KOPT-K1 (cell line): ENCODE measurements around the gene NELFB.
"Not testable (repeated sequence)": the region's sequence is repeated elsewhere in the genome, so short reads cannot be mapped to it uniquely, and the experiment has no call there.

Experiments
- H3K27ac ChIP-seq: fragments of 200-600 bp; sonication (generic); 2 replicates; pipeline ENCODE4 v1.5.1; 2016; ENCODE audit warnings: antibody characterized with exemption, mild to moderate bottlenecking, low read depth, low read length; ENCODE audit not compliant: poor library complexity, severe bottlenecking
- H3K36me3 ChIP-seq: fragments of 200-600 bp; sonication (generic); 2 replicates; pipeline ENCODE4 v1.5.1; 2017; ENCODE audit warnings: antibody characterized with exemption, mild to moderate bottlenecking, low read length, moderate library complexity; ENCODE audit not compliant: insufficient read depth
- H3K9me3 ChIP-seq: fragments of 200-600 bp; sonication (generic); 2 replicates; pipeline ENCODE4 v1.5.1; 2017; ENCODE audit warnings: antibody characterized with exemption, low read length, mild to moderate bottlenecking; ENCODE audit not compliant: insufficient read depth, poor library complexity, severe bottlenecking

The NELFB gene

GRCh38 chr9:137237759-137238726 lies 17.1 kb upstream of the NELFB start:
- peaks cover 12% of the 10 kb centered on the region for H3K36me3 ChIP-seq
- H3K27ac ChIP-seq: no peak overlapping the region

GRCh38 chr9:137239541-137240200 lies 15.5 kb upstream of the NELFB start:
- Histone ChIP-seq H3K36me3 (peaks cover 23% of the 10 kb centered on the region), H3K27ac (peak overlapping the region; percentile 92)
- not testable (repeated sequence) for H3K9me3 ChIP-seq

More at GRCh38 chr9:137237759-137238726, 17.1 kb upstream of the NELFB start:
- H3K9me3 ChIP-seq: no peaks in the 10 kb centered on the region

DNA sequence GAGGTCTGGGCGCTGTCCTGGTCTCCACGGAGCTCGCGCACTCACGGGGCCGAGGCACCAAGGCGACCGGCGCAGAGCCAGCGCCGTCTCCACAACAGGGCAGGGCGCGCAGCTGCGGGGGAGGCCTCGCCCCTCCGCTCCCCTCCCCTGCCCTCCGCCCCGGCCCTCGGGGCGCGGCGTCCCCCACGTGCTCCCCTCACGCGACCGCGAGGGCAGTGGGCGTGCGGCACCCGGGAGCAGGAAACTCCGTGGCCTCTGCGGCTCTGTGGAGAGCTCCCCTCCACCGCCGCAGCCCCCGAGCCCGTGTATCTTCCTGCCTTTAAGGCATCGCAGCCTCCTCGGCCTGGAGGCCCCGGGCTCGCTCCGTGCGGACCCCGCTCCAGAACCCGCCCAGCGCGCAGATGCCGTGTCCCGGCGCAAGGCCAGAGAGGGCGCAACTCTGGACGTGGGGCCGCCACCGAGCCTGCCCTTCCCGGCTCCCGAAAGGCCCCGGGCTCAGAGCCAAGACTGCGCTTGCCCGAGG lies 14.7 kb upstream of the NELFB start:
- H3K9me3 ChIP-seq: no peaks in the 10 kb centered on the region
- H3K36me3 ChIP-seq: peaks cover 23% of the 10 kb centered on the region
- H3K27ac ChIP-seq: peak overlapping the region; percentile 92

- Histone ChIP-seq H3K36me3 (peaks cover 23% of the 10 kb centered on the region), H3K9me3 (no peaks in the 10 kb centered on the region), H3K27ac (peak within 1 kb of the TSS; percentile 92)
Observed at GRCh38 chr9:137240841-137241489, 14.2 kb upstream of the NELFB start, which contains the start of gene TUBB4B. TUBB4B (plus strand) TSS chr9:137241287; CDS start chr9:137241361, 74 bp downstream.

GRCh38 chr9:137241490-137242268 lies 13.4 kb upstream of the NELFB start:
- peaks cover 23% of the 10 kb centered on the region for H3K36me3 ChIP-seq
- no peaks in the 10 kb centered on the region for H3K9me3 ChIP-seq
- H3K27ac ChIP-seq: peak overlapping the region; percentile 71

DNA sequence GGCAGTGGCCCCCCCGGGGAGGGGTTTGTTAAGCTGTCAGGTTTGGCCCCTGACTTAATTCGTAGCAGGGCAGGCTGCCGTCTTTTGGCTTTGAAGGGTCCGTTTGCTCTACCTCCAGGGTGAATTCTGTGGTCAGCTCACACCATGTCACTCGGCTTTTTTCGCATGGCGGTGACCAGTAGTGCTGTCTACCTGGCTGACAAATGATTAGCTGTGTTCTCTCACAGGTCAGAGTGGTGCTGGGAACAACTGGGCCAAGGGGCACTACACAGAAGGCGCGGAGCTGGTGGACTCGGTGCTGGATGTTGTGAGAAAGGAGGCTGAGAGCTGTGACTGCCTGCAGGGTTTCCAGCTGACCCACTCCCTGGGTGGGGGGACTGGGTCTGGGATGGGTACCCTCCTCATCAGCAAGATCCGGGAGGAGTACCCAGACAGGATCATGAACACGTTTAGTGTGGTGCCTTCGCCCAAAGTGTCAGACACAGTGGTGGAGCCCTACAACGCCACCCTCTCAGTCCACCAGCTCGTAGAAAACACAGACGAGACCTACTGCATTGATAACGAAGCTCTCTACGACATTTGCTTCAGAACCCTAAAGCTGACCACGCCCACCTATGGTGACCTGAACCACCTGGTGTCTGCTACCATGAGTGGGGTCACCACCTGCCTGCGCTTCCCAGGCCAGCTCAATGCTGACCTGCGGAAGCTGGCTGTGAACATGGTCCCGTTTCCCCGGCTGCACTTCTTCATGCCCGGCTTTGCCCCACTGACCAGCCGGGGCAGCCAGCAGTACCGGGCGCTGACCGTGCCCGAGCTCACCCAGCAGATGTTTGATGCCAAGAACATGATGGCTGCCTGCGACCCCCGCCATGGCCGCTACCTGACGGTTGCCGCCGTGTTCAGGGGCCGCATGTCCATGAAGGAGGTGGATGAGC lies 12.6 kb upstream of the NELFB start:
- Histone ChIP-seq H3K36me3 (peaks cover 23% of the 10 kb centered on the region), H3K27ac (peak overlapping the region; percentile 71), H3K9me3 (no peaks in the 10 kb centered on the region)

GRCh38 chr9:137243266-137243625 lies 11.9 kb upstream of the NELFB start:
- H3K27ac ChIP-seq, H3K9me3 ChIP-seq: not testable (repeated sequence)
- peaks cover 23% of the 10 kb centered on the region for H3K36me3 ChIP-seq

DNA sequence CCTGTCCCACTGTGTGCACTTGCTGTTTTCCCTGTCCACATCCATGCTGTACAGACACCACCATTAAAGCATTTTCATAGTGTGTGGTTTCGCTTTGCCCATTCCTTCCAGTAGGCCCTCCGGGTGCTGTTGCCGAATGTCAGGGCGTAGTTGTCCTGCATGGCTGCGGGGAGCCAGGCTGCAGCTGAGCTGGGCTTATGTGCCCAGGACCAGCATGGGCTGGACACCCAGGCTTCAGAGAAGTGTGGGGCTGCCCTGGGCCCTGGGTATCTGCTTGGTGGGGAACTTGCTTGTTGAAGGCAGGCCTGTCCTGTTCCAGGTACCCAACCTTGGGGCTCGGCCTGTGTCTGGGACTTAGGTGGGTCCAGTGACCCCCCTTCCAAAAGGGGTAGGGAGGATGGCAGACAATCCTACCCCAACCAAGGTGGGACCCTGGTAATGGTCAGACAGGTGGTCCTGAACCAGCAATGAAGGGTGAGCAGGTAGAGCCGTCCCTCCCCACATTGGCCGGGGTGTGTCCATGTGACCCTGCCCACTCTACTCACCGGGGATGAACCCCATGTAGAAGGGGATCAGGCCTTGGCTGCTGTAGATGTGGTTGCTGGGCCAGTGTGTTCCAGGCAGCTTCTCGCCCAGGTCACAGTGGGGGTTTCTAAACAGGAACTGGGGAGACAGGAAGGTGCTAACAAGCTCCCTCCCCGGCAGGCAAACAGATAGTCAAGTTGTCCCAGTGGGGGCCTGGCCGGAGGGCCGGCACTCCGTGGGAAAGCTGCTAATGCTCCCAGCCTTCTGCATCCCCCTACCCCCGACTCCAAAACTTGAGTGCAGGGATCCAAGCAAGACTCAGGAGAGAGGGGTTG lies 11.3 kb upstream of the NELFB start:
- H3K9me3 ChIP-seq: no peaks in the 10 kb centered on the region
- no peak overlapping the region for H3K27ac ChIP-seq
- H3K36me3 ChIP-seq: peaks cover 23% of the 10 kb centered on the region

- Histone ChIP-seq H3K9me3 (no peaks in the 10 kb centered on the region), H3K27ac (no peak overlapping the region), H3K36me3 (peaks cover 23% of the 10 kb centered on the region)
Observed at GRCh38 chr9:137244486-137245449, 10.4 kb upstream of the NELFB start.

DNA sequence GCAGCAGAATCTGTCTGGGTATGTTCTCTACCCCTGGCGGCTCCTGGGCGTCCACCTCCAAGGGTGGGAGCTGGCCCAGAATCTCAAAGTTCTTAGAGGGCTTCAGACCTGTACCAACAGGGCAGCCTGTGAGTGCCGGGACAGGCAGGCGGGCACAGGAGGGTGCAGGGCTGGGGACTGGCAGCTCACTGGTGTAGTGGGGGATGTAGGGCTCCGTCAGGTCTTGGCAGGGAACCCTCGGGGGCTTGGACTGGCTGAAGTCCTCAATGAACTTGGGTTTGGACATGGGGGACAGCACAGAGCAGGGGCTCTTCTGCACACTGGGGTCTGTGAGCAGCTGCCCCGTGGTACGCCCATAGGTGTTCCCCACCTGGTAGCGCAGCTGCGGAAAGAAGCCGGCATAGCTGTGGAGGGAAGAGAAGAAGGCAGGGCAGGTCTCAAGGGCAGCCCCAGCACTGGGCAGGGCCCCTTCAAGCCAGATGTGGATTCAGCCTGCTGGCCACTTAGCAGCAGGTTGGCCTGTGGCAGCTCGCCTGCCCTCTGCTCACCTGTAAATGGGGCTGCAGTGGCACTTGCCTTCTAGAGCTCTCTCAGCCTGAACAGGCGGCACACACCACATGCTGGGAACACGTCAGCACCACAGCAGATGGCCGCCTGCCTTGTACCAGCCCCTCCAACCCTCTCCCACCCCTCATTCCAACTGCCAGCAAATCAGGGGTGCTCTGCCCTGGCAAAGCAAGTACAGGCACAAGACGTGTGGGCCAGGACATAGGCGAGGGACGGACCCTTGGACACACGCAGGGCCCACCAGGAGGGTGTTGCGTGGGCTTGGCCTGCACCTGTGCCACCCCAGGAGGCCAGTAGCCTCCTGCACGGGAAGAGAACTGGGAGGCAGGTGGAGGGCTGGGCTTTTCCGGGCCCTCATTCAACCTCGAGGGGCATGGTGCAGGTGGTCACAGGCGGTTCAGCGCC lies 9.4 kb upstream of the NELFB start:
- no peaks in the 10 kb centered on the region for H3K9me3 ChIP-seq
- H3K36me3 ChIP-seq: peaks cover 23% of the 10 kb centered on the region
- H3K27ac ChIP-seq: no peak overlapping the region
